GM21737 (cell line): ENCODE measurements around the gene TOPORS.
"Not testable (repeated sequence)": the region's sequence is repeated elsewhere in the genome, so short reads cannot be mapped to it uniquely, and the experiment has no call there.

Source experiments
- ATAC-seq: cut with Tn5 transposase; IDR thresholded peaks from one replicate; pipeline ENCODE4 v1.9.1; 2021; ENCODE audit warnings: mild to moderate bottlenecking, moderate library complexity; ENCODE audit not compliant: unreplicated experiment

TOPORS gene

DNA sequence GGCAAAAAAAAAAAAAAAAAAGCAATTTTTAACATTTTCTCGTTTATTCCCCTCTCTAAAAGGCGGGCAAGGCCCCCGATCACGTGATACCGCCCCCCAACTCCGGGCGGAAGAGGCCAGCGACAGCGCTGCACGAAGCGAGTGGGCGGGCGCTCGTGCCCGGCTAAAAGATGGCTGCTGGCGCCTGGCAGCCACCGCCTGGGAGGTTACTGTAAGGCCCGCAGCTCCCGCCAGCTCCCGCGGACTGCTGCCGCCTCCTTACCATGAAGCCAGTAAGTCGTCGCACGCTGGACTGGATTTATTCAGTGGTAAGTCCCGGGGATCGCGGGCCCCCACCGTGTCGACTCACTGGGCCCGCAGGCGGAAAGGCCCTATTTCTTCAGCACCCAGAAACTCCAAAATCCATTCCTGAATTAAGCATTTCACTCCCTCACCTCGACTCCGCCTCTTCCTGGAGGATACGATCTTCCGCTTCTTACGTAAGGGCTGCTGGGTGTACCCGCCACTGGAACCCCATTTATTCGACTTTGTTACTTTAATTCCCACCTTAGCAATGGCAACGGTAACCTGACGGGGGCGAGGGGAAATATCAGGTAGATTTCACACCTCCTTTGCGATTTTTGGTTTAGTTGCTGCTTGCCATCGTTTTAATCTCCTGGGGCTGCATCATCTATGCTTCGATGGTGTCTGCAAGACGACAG is at the start of gene TOPORS, which contains the start of gene SMIM27:
Gene TOPORS, minus strand, starts transcription at position 415 of the 701 bp plus-strand sequence. Its CDS starts 150 bp downstream, at position 265.
Gene SMIM27, plus strand, starts transcription at position 156 of the 701 bp plus-strand sequence. Its CDS starts 108 bp downstream, at position 264.
- peak; percentile 66 for ATAC-seq

DNA sequence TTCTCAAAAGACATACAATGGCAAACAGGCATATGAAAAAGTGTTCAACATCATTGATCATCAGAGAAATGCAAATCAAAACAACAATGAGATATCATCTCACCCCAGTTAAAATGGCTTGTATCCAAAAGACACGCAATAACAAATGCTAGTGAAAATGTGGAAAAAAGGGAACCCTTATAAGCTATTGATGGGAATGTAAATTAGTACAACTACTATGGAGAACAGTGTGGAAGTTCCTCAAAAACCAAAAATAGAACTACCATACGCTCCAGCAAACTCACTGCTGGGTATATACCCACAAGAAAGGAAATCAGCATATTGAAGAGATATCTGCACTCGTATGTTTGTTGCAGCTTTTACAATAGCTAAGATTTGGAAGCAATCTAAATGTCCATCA is 46.6 kb upstream of the TOPORS start:
- not testable (repeated sequence) for ATAC-seq

- ATAC-seq = no peak
These were observed 44.5 kb upstream of the TOPORS start for GRCh38 chr9:32596936-32597335.

DNA sequence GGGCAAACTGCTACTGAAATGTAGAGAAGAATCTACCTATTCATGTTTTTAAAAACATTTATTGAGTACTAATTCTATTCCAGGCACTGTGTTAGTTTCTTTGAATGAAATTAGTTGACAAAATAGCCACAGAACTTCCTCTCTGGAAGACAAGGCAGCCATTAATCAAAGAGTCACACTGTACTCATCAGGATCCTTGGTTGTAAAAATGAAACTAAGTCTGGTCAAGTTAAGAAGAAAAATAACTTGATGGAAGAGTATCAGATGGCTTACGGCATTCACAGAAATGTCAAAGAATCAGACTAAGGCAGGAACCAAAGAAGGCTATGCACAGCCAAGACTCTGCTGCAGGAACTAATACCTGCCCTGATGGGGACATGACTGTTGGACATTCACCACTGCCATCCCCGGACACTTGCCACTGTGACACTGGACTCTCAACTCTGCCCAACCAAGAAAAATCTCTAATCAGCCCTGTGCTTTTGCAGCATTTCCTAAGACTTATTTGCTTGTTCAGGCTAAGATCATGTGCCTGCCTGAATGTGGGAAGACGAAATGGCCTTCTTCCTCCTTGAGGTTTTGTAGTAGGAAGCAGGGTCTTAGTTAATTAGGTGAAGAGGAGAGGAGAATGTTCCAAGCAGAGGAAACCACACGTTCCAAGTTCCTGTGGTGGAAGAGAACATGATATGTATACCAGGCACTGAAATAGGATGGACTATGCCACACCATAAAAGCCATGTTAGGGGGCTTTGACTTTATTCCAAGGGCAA is 43.9 kb upstream of the TOPORS start:
- no peak for ATAC-seq

DNA sequence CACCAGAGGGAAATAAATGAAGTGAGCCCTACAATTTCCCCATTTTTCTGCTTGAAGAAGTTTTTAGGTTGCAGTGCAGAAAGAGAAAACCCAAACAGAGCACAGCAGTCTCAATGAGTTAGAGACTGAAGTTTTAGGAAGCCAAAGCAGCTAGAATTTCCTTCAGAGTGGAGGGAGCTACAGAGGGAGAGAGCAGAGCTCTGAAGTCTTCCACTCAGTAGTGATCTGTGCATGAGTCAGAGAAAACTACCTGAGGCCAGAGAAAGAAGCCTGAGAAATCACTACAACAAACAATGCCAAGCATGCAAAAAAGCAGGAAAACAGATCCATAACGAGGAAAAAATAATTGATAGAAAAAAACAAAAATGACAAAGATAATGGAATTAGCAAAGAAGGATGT is 38.5 kb upstream of the TOPORS start:
- no peak for ATAC-seq

DNA sequence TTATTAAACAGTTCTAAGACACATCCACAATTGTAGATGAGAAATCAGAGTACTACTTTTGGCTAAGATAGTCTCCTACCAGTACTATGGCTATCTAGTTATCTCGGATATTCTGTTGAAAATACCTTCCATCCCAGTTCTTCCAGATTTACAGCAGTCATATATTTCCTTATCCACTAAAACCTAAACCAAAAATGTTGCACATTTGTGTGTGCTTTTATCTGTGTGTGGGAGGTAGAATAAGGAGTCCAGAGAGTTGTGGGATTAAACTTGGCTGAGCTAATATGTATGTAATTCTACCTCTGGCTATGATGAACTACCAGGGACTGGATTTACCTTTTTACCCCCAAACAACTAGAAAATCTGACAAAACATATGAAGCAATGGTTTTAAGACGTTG is 38.1 kb upstream of the TOPORS start:
- ATAC-seq = no peak

DNA sequence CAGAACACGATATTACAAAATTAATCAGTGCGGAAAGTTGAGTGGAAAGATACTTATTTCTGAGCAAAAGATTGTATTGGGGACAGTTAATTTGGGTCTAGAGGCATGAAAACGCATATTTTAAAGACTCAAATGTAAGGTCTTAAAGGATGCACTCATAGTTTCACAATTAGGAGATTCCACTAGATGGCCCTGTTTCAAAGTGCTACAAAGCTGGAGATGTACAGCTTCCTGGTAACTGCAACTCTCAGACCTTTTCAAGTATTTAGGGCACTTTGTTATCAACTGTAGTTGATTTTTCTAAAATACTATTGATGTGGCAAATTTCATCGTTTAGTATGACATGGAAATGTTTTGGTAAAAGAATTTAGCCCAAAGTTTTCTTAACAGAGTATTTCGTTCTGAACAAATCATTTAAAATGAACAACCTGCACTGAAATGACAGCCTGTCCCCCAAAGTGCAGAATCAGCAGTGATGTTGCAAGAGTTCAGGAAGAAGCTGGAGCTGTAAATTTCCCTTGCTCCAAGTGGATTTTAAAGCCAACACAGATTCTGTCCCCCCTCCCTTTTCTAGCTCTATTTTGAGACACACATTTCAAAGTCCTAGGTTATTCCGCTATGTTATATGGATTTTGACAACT is 36.8 kb upstream of the TOPORS start:
- ATAC-seq = no peak

- ATAC-seq = no peak
These were observed 35.5 kb upstream of the TOPORS start for GRCh38 chr9:32587901-32588300.

DNA sequence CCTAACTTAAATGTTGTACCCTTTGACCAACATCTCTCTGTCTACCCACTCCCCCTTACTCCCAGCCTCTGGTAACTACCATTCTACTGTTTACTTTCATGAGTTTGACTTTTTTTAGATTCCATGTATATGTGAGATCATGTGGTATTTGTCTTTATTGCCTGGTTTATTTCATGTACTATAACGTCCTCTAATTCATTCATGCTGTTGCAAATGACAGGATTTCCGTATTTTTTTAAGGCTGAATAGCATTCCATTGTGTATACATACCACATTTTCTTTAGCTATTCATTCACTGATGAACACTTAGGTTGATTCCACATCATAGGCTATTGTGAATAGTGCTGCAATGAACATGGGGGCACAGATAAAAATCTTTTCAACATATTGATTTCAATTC is 32.4 kb upstream of the TOPORS start:
- ATAC-seq = no peak

DNA sequence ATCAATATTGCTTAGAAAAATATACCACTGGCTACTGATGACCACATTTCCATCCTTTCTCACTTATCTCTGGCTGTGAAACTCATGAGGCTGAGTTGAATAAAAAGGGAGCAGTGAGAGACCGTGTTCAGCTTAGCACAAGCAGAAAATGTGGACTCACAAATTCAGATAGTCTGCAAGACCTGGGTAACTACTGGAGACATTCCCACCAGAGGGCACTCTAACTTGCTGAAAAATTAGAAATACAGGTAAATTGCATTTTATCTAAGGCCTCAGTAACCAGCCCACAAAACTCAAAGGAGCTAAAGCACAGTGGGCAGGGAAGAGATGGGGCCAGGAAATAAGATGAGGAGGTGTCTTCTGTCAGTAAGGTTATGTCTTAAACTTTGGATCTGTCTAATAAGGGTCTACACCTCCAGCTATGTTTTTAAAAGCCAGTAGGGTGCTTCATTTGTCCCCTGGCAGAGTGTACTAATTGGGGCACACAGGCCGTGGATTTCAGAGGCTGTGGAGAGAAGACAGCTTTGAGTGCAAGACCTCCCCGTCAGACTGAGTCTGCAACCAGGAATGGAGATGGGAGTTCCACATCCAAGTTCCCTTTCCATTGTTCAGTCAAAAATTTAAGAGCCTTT is 29.2 kb upstream of the TOPORS start:
- peak; percentile 49 for ATAC-seq

GRCh38 chr9:32580631-32581300 is 28.4 kb upstream of the TOPORS start:
- ATAC-seq = no peak

- ATAC-seq = peak; percentile 47
These were observed 27.4 kb upstream of the TOPORS start for GRCh38 chr9:32579706-32580331.

GRCh38 chr9:32578976-32579375 is 26.6 kb upstream of the TOPORS start:
- ATAC-seq = no peak

GRCh38 chr9:32577316-32577715 is 24.9 kb upstream of the TOPORS start:
- ATAC-seq = no peak

GRCh38 chr9:32574858-32575257 is 22.5 kb upstream of the TOPORS start:
- no peak for ATAC-seq

DNA sequence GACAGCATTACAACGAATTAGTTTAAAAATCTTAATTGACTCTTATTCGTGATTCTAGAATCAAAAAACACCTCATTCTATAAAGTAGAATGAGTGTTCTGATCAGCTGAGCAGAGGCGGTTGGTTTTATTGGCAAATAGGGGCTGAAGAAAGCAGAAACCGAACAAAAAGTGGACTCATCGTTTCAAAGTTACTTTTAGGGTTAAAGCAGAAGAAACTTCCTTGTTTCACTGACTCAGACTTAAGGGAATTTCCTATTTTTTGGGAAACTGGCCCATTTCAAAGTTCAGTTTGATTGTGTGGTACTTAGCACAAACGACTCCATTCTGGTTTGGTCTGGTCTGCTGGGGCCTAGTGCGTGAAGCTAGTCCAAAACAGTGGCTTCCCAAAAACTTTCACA is 21.4 kb upstream of the TOPORS start:
- ATAC-seq = no peak

GRCh38 chr9:32572900-32573523 is 20.6 kb upstream of the TOPORS start, which contains the start of gene NDUFB6:
NDUFB6 (minus strand) TSS chr9:32573159; CDS start chr9:32573060, 99 bp downstream.
- peak; percentile 89 for ATAC-seq

DNA sequence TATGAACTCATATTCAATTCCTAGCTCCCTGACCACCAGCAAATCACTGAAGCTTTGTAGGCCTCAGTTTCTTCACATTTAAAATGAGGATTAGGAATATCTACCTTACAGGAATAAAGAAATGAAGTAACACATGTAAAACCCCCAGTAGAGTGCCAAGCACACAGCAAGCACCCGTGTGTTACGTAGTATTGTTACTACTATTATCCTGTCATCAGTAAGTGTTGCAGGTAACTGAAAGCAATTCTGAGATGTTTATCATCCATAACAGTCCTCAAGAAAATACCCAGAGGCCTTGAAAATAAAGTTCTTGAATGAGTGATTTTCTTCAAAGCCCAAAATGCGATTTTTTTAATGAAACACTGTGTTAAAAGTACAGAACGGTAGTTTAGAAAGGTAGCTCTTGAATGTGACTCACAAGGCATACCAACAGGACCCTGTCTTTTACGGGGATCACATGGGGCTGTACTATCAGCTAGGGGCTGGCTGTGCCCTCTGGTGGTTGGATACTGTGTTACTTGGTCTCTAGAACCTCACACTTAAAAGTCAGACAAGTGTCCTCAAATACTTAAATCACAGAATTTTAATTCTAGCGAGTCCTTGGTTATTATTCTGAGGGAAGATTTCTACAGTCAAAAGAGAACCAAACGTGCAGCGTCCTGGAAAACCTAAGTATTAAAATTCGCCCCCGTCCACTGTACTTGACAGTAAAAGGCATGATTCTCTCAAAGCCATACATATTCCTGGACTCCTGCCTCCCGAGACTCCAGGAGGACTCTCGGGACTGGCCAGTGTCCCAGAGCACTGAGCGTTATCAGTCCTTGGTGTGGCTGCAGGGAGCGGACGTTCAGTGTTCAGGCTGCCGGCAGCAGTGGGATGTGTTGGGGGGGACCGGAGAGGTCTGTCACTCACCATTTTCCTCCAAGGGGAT is 19.8 kb upstream of the TOPORS start:
- peak; percentile 89 for ATAC-seq

DNA sequence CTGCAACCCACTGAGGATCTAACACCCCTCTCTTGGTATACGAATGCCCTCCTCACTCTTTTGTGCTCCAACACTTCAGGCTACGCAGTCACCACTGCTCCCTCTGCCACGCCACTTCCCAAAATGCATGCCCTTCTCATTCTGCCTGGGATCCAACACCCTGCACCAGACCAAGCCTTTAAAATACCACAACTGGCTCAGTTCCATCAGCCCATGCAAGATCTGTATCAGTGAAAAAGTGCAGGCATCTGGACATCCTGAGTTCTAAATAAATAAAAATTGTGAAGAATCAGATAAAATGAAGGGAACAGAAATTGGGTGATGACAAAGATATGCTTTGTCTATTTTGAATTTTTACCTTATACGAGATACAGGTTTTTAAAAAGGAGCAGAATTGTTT is 17.9 kb upstream of the TOPORS start:
- ATAC-seq = no peak
